ENCODE data around the gene TFDP1. TPM values are rescaled to one million over a fixed set of nuclear protein-coding genes. Genes with fewer than 3 reads are reported as not detected.

The TFDP1 gene
- total and polyA plus RNA-seq, 2 of the 4 experiments (the other 2 are of a cell fraction): 59.3 to 97.0 TPM

DNA sequence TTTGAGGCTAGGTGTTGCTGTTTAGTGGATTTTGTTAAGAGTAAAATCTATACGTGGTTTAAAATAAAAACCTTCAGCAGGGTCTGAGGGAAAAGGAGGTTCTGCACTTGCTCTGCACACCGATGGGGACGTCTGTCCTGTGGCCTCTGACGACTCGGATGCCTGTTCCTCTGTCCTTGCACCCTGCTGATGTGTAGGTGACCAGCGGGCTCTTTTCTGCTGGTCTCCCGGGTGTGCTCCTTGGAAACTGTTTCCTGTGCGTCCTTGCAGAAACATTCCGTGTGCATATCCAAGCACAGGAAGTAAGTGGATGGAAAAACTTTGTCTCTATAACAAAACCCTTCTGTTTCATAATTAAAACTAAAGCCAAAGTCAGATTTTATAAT is 69.6 kb downstream of the TFDP1 start:
- Histone ChIP-seq H3K14ac (replicated peaks; ENCODE audit: low read depth, low read length) (no peak overlapping the region), H3K4me1 (ENCODE audit: control insufficient read depth, insufficient read depth, low read length) (peaks cover 2% of the 10 kb centered on the region; the same call in 1 of the 2 replicates), H2BK5ac (ENCODE audit: low read depth, low read length, poor library complexity, severe bottlenecking) (no peak overlapping the region), H4K20me1 (ENCODE audit: insufficient read depth, low read length) (no peaks in the 10 kb centered on the region; the same call in 1 of the 2 replicates), H3K79me1 (ENCODE audit: low read depth in 1 of 2, low read length in 2 of 2) (no peaks in the 10 kb centered on the region), H2AFZ (replicated peaks; ENCODE audit: low read length, poor library complexity) (no peak overlapping the region), H2AK5ac (ENCODE audit: low read depth, low read length) (no peak overlapping the region), H3K4me3 (ENCODE audit: insufficient read depth, low read depth, low read length) (no peak overlapping the region), H4K5ac (ENCODE audit: low read depth, low read length) (no peak overlapping the region), H3K27ac (ENCODE audit: insufficient read depth, low read length) (no peak overlapping the region), H2AK9ac (replicated peaks; ENCODE audit: low read depth, low read length, poor library complexity) (no peak overlapping the region), H4K91ac (ENCODE audit: insufficient read depth, low read depth, low read length) (no peak overlapping the region), H2BK120ac (ENCODE audit: low read depth, low read length) (no peak overlapping the region), H3K27me3 (ENCODE audit: control insufficient read depth, insufficient read depth, low read length) (peaks cover 3% of the 10 kb centered on the region; the same call in 1 of the 2 replicates), H2BK20ac (ENCODE audit: low read depth, low read length) (no peak overlapping the region), H3K23ac (ENCODE audit: low read depth, low read length) (no peak overlapping the region), H3K4ac (ENCODE audit: low read depth, low read length) (no peak overlapping the region), H3K9ac (ENCODE audit: low read depth, low read length) (no peak overlapping the region), H3K9me1 (ENCODE audit: insufficient read depth, low read length) (0 out of 2 replicates have a peak, but pooled peaks cover 3% of the 10 kb centered on the region), H3K18ac (ENCODE audit: low read depth, low read length) (no peak overlapping the region), H3K56ac (ENCODE audit: extremely low read depth, insufficient read depth, low read length) (no peak overlapping the region), H4K8ac (ENCODE audit: low read depth in 2 of 2, low read length in 2 of 2) (no peak overlapping the region), H3K4me2 (ENCODE audit: low read depth, low read length) (no peak overlapping the region), H3K9me3 (ENCODE audit: control insufficient read depth, insufficient read depth, low read length) (no peaks in the 10 kb centered on the region), H3K36me3 (ENCODE audit: control insufficient read depth, insufficient read depth, low read length) (no peaks in the 10 kb centered on the region), H2BK15ac (ENCODE audit: low read depth, low read length) (no peak overlapping the region)
- DNase-seq: no peak
- intact Hi-C loops (cut with micrococcal nuclease) (no loop called here), in situ Hi-C loops (cut with MboI; ENCODE audit: low sequenced_read_pairs) (no loop called here), dilution Hi-C loops (cut with HindIII; ENCODE audit: low sequenced_read_pairs, unreplicated experiment) (no loop called here)
- no peak for ATAC-seq (ENCODE audit: low read depth)
- no TSS peak for BruUV-seq (replicated peaks)
- ChIA-PET POLR2A (ENCODE audit: unreplicated experiment) (no interaction called here), CTCF (no interaction called here)
- WGBS, 2 experiments (ENCODE audit: extremely low coverage in 2 of 2, insufficient read length in 1 of 2): 80% methylated on average over 1 of the region's 9 CpGs; no CpG with 5 or more reads in 1 of the 2 experiments
- TF ChIP-seq, protein P1, sequence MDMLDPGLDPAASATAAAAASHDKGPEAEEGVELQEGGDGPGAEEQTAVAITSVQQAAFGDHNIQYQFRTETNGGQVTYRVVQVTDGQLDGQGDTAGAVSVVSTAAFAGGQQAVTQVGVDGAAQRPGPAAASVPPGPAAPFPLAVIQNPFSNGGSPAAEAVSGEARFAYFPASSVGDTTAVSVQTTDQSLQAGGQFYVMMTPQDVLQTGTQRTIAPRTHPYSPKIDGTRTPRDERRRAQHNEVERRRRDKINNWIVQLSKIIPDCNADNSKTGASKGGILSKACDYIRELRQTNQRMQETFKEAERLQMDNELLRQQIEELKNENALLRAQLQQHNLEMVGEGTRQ (IDR thresholded peaks at IDR 0.05; ENCODE audit: low read depth, low read length): no peak
- TF ChIP-seq, protein P2, sequence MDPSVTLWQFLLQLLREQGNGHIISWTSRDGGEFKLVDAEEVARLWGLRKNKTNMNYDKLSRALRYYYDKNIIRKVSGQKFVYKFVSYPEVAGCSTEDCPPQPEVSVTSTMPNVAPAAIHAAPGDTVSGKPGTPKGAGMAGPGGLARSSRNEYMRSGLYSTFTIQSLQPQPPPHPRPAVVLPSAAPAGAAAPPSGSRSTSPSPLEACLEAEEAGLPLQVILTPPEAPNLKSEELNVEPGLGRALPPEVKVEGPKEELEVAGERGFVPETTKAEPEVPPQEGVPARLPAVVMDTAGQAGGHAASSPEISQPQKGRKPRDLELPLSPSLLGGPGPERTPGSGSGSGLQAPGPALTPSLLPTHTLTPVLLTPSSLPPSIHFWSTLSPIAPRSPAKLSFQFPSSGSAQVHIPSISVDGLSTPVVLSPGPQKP (IDR thresholded peaks at IDR 0.05; ENCODE audit: borderline replicate concordance, low read depth, low read length): no peak
- TF ChIP-seq BHLHE40 (IDR thresholded peaks at IDR 0.05; ENCODE audit: low read depth, low read length) (no peak), RFX5 (IDR thresholded peaks at IDR 0.05; ENCODE audit: low read depth, low read length) (no peak), MXI1 (IDR thresholded peaks at IDR 0.05; ENCODE audit: borderline replicate concordance, low read depth, low read length) (no peak), NFE2L2 (IDR thresholded peaks at IDR 0.05; ENCODE audit: low read depth, low read length) (no peak), FOS (IDR thresholded peaks at IDR 0.05; ENCODE audit: low read depth, low read length) (no peak), SMC3 (IDR thresholded peaks at IDR 0.05; ENCODE audit: low read depth, low read length) (no peak), CHD1 (IDR thresholded peaks at IDR 0.05; ENCODE audit: low read depth, low read length) (no peak), POLR2A (IDR thresholded peaks at IDR 0.05; ENCODE audit: low read depth, low read length) (no peak)
